H1 (cell line): ENCODE measurements around the gene PLK5. TPM values are rescaled to one million over a fixed set of nuclear protein-coding genes. Genes with fewer than 3 reads are reported as not detected.

Experiments
- CTCF ChIA-PET: fragments of 300-600 bp; sonication (Branson Sonifier 250); formaldehyde crosslinking; loops from one replicate; lab custom pipeline; 2021; ENCODE audit not compliant: partially characterized antibody; lab: Charles Lee
- POLR2A ChIA-PET: fragments of 300-600 bp; sonication (Branson Sonifier 250); formaldehyde crosslinking; loops from one replicate; lab custom pipeline; 2021; ENCODE audit warnings: inconsistent platforms; ENCODE audit not compliant: partially characterized antibody; lab: Charles Lee
- DNase-seq, 2 experiments: peaks; one replicate each; pipeline versions ENCODE4 v3.0.0 to v3.0.0-alpha.2; 2010 to 2022; ENCODE audit warnings: low spot score in 2 of 2, low read depth in 1 of 2, mixed read lengths in 1 of 2
- FAIRE-seq: peaks from 2 replicates; lab custom pipeline; 2011; peaks lifted over from hg19 to GRCh38; lab: Jason Lieb, UNC
- H2AFZ ChIP-seq: 2 replicates; pipeline ENCODE4 v1.8.1; 2012; ENCODE audit warnings: low read length, inconsistent platforms
- H2AK5ac ChIP-seq: 2 replicates; pipeline ENCODE4 v1.6.1; 2013; ENCODE audit warnings: low read depth, low read length
- H2BK120ac ChIP-seq: replicated peaks from 2 replicates; pipeline ENCODE3; 2013; ENCODE audit warnings: low read depth, low read length, inconsistent platforms
- H2BK12ac ChIP-seq: 2 replicates; pipeline ENCODE4 v1.6.1; 2013; ENCODE audit warnings: low read depth, low read length
- H2BK15ac ChIP-seq: 2 replicates; pipeline ENCODE4 v1.6.1; 2013; ENCODE audit warnings: low read length
- H2BK20ac ChIP-seq: 2 replicates; pipeline ENCODE4 v1.6.1; 2013; ENCODE audit warnings: low read length
- H2BK5ac ChIP-seq: 2 replicates; pipeline ENCODE4 v1.6.1; 2013; ENCODE audit warnings: low read depth, low read length
- H3K14ac ChIP-seq: 2 replicates; pipeline ENCODE4 v1.6.1; 2013; ENCODE audit warnings: inconsistent platforms; ENCODE audit not compliant: insufficient read length
- H3K18ac ChIP-seq: 2 replicates; pipeline ENCODE4 v1.6.1; 2013; ENCODE audit warnings: low read length; ENCODE audit errors: extremely low read depth
- H3K23ac ChIP-seq: 2 replicates; pipeline ENCODE4 v1.6.1; 2013; ENCODE audit warnings: inconsistent platforms; ENCODE audit not compliant: insufficient read length
- H3K23me2 ChIP-seq: 2 replicates; pipeline ENCODE4 v1.6.1; 2013; ENCODE audit warnings: low read depth, low read length
- H3K27ac ChIP-seq: 2 replicates; pipeline ENCODE4 v1.6.1; 2011; ENCODE audit warnings: low read depth, low read length, inconsistent platforms
- H3K27me3 ChIP-seq, 4 experiments: replicated peaks in 1 of 4; 1 replicate in 1 of 4; 2 replicates in 3 of 4; pipeline versions ENCODE4 v1.6.1 to v1.8.1; 2011 to 2013; ENCODE audit warnings: low read length in 3 of 4, mild to moderate bottlenecking in 3 of 4, inconsistent platforms in 2 of 4, mixed read lengths in 2 of 4, moderate library complexity in 1 of 4; ENCODE audit not compliant: control insufficient read depth in 3 of 4, insufficient read depth in 3 of 4; ENCODE audit errors: extremely low read depth in 1 of 4
- H3K36me3 ChIP-seq, 4 experiments: 2 replicates each; pipeline versions ENCODE4 v1.6.1 to v1.8.1; 2011 to 2013; ENCODE audit warnings: mild to moderate bottlenecking in 4 of 4, low read length in 3 of 4, moderate library complexity in 2 of 4, control low read depth in 1 of 4, inconsistent platforms in 1 of 4; ENCODE audit not compliant: insufficient read depth in 4 of 4, control insufficient read depth in 2 of 4
- H3K4ac ChIP-seq: replicated peaks from 2 replicates; pipeline ENCODE3; 2013; ENCODE audit warnings: low read length, low read depth, mixed read lengths, inconsistent platforms; ENCODE audit not compliant: insufficient read length
- H3K4me1 ChIP-seq, 4 experiments: replicated peaks in 1 of 4; 1 replicate in 1 of 4; 2 replicates in 3 of 4; pipeline versions ENCODE4 v1.6.1 to v1.8.1; 2011 to 2013; ENCODE audit warnings: low read length in 3 of 4, inconsistent platforms in 2 of 4, mixed read lengths in 1 of 4; ENCODE audit not compliant: insufficient read depth in 4 of 4, control insufficient read depth in 3 of 4
- H3K4me2 ChIP-seq, 2 experiments: 2 replicates each; pipeline versions ENCODE4 v1.6.1 to v1.8.1; 2011 to 2013; ENCODE audit warnings: low read depth in 2 of 2, low read length in 2 of 2, control low read depth in 1 of 2, inconsistent platforms in 1 of 2, mild to moderate bottlenecking in 1 of 2; ENCODE audit not compliant: insufficient read depth in 1 of 2
- H3K4me3 ChIP-seq, 4 experiments: fragments of 200-600, 300-600 bp in 1 of 4; sonication (generic), shearing (Covaris generic), sonication (Bioruptor Twin) in 1 of 4; 2 replicates each; pipeline versions ENCODE4 v1.5.1 to v1.8.1; 2011 to 2016; ENCODE audit warnings: low read length in 4 of 4, low read depth in 3 of 4, control low read depth in 2 of 4, inconsistent platforms in 2 of 4, mild to moderate bottlenecking in 2 of 4, mixed read lengths in 1 of 4, moderate library complexity in 1 of 4; ENCODE audit not compliant: insufficient read depth in 2 of 4; ENCODE audit errors: extremely low read depth in 1 of 4
- H3K56ac ChIP-seq: replicated peaks from 2 replicates; pipeline ENCODE3; 2013; ENCODE audit warnings: low read depth, mild to moderate bottlenecking, mixed read lengths, low read length, inconsistent platforms; ENCODE audit not compliant: insufficient read length
- H3K79me1 ChIP-seq: 2 replicates; pipeline ENCODE4 v1.6.1; 2013; ENCODE audit warnings: low read depth, low read length, control low read depth
- H3K79me2 ChIP-seq, 2 experiments: 2 replicates each; pipeline versions ENCODE4 v1.6.1 to v1.8.1; 2012 to 2013; ENCODE audit warnings: low read length in 2 of 2, mild to moderate bottlenecking in 2 of 2, inconsistent platforms in 1 of 2; ENCODE audit not compliant: insufficient read depth in 2 of 2, control insufficient read depth in 1 of 2
- H3K9ac ChIP-seq, 4 experiments: replicated peaks in 1 of 4; 1 replicate in 1 of 4; 2 replicates in 3 of 4; pipeline versions ENCODE4 v1.6.1 to v1.8.1; 2011 to 2013; ENCODE audit warnings: low read depth in 3 of 4, low read length in 3 of 4, control low read depth in 2 of 4, mild to moderate bottlenecking in 2 of 4, moderate library complexity in 2 of 4, inconsistent platforms in 1 of 4; ENCODE audit errors: extremely low read depth in 1 of 4
- H3K9me3 ChIP-seq, 2 experiments: 2 replicates each; pipeline versions ENCODE4 v1.6.1 to v1.8.1; 2012 to 2013; ENCODE audit warnings: mild to moderate bottlenecking in 2 of 2, moderate library complexity in 2 of 2, control low read depth in 1 of 2, inconsistent platforms in 1 of 2, low read depth in 1 of 2, low read length in 1 of 2, mixed read lengths in 1 of 2; ENCODE audit not compliant: insufficient read depth in 2 of 2
- H4K20me1 ChIP-seq, 2 experiments: replicated peaks in 1 of 2; 2 replicates each; pipeline versions ENCODE3 to v1.8.1; 2011 to 2013; ENCODE audit warnings: inconsistent platforms in 2 of 2, low read length in 2 of 2, mild to moderate bottlenecking in 1 of 2; ENCODE audit not compliant: insufficient read depth in 2 of 2, control insufficient read depth in 1 of 2
- H4K5ac ChIP-seq: 2 replicates; pipeline ENCODE4 v1.6.1; 2013; ENCODE audit warnings: low read length, low read depth, mixed read lengths, inconsistent platforms; ENCODE audit not compliant: insufficient read length
- H4K8ac ChIP-seq: 2 replicates; pipeline ENCODE4 v1.8.0; 2013; ENCODE audit warnings: mild to moderate bottlenecking, moderate library complexity, low read length, inconsistent platforms; ENCODE audit not compliant: insufficient read depth; ENCODE audit errors: extremely low read depth
- H4K91ac ChIP-seq: replicated peaks from 2 replicates; pipeline ENCODE3; 2013; ENCODE audit warnings: low read length, mixed read lengths, inconsistent platforms; ENCODE audit not compliant: insufficient read length
- BACH1 ChIP-seq: IDR thresholded peaks from 2 replicates; pipeline ENCODE4 v1.6.1; 2012; ENCODE audit warnings: low read length, improper control_type of control experiment
- CREB1 ChIP-seq: IDR thresholded peaks from 2 replicates; pipeline ENCODE4 v1.6.1; 2012; ENCODE audit warnings: inconsistent platforms
- HDAC6 ChIP-seq: IDR thresholded peaks from one replicate; pipeline ENCODE4 v1.7.1; 2012; ENCODE audit warnings: low read depth, mild to moderate bottlenecking, inconsistent platforms, low read length, moderate library complexity
- JUND ChIP-seq: IDR thresholded peaks from 2 replicates; pipeline ENCODE4 v1.6.1; 2011; ENCODE audit warnings: mild to moderate bottlenecking, improper control_type of control experiment, low read length
- KDM5A ChIP-seq: fragments of 200-600 bp; IDR thresholded peaks from 2 replicates; pipeline ENCODE4 v1.7.1; 2012; ENCODE audit warnings: mild to moderate bottlenecking, low read length, inconsistent platforms, mixed read lengths
- RFX5 ChIP-seq: IDR thresholded peaks from 2 replicates; pipeline ENCODE4 v1.6.1; 2011; ENCODE audit warnings: low read depth, low read length, improper control_type of control experiment, borderline replicate concordance
- SIN3A ChIP-seq, 2 experiments: IDR thresholded peaks in 1 of 2; conservative IDR thresholded peaks in 1 of 2; 2 replicates each; pipeline ENCODE4 v1.6.1; 2011 to 2012; ENCODE audit warnings: low read length in 2 of 2, improper control_type of control experiment in 1 of 2, low read depth in 1 of 2, mild to moderate bottlenecking in 1 of 2
- SP1 ChIP-seq: IDR thresholded peaks from 2 replicates; pipeline ENCODE4 v1.6.1; 2011; ENCODE audit warnings: low read depth, low read length
- SRF ChIP-seq: IDR thresholded peaks from 2 replicates; pipeline ENCODE4 v1.6.1; 2011; ENCODE audit warnings: mild to moderate bottlenecking, low read depth, low read length, moderate library complexity
- WGBS, 2 experiments: shearing (Covaris generic) in 1 of 2; methylation state at CpG; one replicate each; pipeline versions ENCODE4 v1.1.6 to v1.1.7; 2013 to 2015; ENCODE audit warnings: low lambda C conversion rate in 2 of 2, mixed read lengths in 2 of 2, inconsistent platforms in 1 of 2, low coverage in 1 of 2, missing lambda C conversion rate in 1 of 2; ENCODE audit not compliant: insufficient replicate concordance in 2 of 2, insufficient coverage in 1 of 2, insufficient read length in 1 of 2; ENCODE audit errors: extremely low coverage in 1 of 2, missing lambda C conversion rate in 1 of 2; 5-methylcytosine and 5-hydroxymethylcytosine counted together
- polyA plus RNA-seq, 7 experiments: library from polyadenylated mRNA; depleted of rRNA in 3 of 7; stranded (reverse) in 5 of 7; unstranded in 2 of 7; fragments of >200 nt in 5 of 7; fragments of 200-250 nt in 2 of 7; gene quantifications; 1 replicate in 5 of 7; 2 replicates in 1 of 7; 4 replicates in 1 of 7; pipeline versions ENCODE4 v1.2.1 to v1.2.3, GENCODE V29; 2011 to 2013; ENCODE audit warnings: missing spikeins in 2 of 7, mixed read lengths in 2 of 7
- total RNA-seq: library from RNA; stranded (reverse); fragmentation: NEBNext Ultra II Directional; extraction: Animal tissue kit (Norgen Biotek cat#: 25700); gene quantifications from 2 replicates; pipeline ENCODE4 v1.2.1, GENCODE V29; 2021
- TF ChIP-seq, protein P1 (sequence below): IDR thresholded peaks from 2 replicates; pipeline ENCODE4 v1.6.1; 2012; ENCODE audit warnings: inconsistent platforms

Gene PLK5
- total and polyA plus RNA-seq, 2 of the 8 experiments (the other 6 are each of a cell fraction or from before 2014, with no cell fraction given) = 0.43 to 0.45 TPM

- no peak overlapping the region for H3K27ac ChIP-seq
- no peaks in the 10 kb centered on the region; a peak in 1 of 7 replicates for H3K27me3 ChIP-seq
- H3K79me2 ChIP-seq = no peaks in the 10 kb centered on the region
- H3K36me3 ChIP-seq = no peaks in the 10 kb centered on the region
- no peak overlapping the region for H2BK12ac ChIP-seq
- H3K56ac ChIP-seq = no peak overlapping the region
- no peak overlapping the region for H3K4me2 ChIP-seq
- peaks cover 0 to 3% of the 10 kb centered on the region in 2 experiments for H4K20me1 ChIP-seq
- 88% methylated on average over 8 of the region's 14 CpGs; no CpG with 5 or more reads in 1 of the 2 experiments for WGBS, 2 experiments
- TF ChIP-seq SRF (no peak), HDAC6 (no peak), SP1 (no peak), JUND (no peak), BACH1 (no peak), SIN3A (conservative IDR thresholded peaks at IDR 0.05 in 1 of 2, IDR thresholded peaks at IDR 0.05 in 1 of 2; ENCODE audit: low read depth in 1 of 2, low read length in 2 of 2) (no peak), RFX5 (no peak), CREB1 (no peak), KDM5A (no peak)
- TF ChIP-seq, protein P1, sequence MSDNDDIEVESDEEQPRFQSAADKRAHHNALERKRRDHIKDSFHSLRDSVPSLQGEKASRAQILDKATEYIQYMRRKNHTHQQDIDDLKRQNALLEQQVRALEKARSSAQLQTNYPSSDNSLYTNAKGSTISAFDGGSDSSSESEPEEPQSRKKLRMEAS = no peak
- H3K4me3 ChIP-seq = no peak overlapping the region
- H4K91ac ChIP-seq = no peak overlapping the region
- H3K18ac ChIP-seq = no peak overlapping the region
- no peak overlapping the region for H2BK5ac ChIP-seq
- ChIA-PET POLR2A (no interaction called here), CTCF (interaction anchor here (0.6 to 0.8 kb wide), 2 partner anchors 12 to 486 kb away, joined by 4 to 5 read pairs; no protein-coding TSS in a partner anchor)
- no peak for FAIRE-seq
- no peak overlapping the region for H3K14ac ChIP-seq
- H3K4me1 ChIP-seq = no peaks in the 10 kb centered on the region
- no peak overlapping the region for H3K9ac ChIP-seq
- H2BK20ac ChIP-seq = no peak overlapping the region
- H3K23ac ChIP-seq = no peak overlapping the region
- no peak for DNase-seq
- H3K79me1 ChIP-seq = no peaks in the 10 kb centered on the region
- H2BK15ac ChIP-seq = no peak overlapping the region
- no peak overlapping the region; the same call in 1 of the 2 replicates for H4K8ac ChIP-seq
- H3K23me2 ChIP-seq = no peaks in the 10 kb centered on the region
- no peak overlapping the region for H3K4ac ChIP-seq
- H4K5ac ChIP-seq = no peak overlapping the region
- no peaks in the 10 kb centered on the region for H3K9me3 ChIP-seq
- no peak overlapping the region for H2AK5ac ChIP-seq
- no peak overlapping the region for H2BK120ac ChIP-seq
- H2AFZ ChIP-seq = no peak overlapping the region
Observed at GRCh38 chr19:1534972-1535371, 11.1 kb downstream of the PLK5 start.
